H1 (cell line): ENCODE measurements around the gene PROCR. TPM values are rescaled to one million over a fixed set of nuclear protein-coding genes. Genes with fewer than 3 reads are reported as not detected.
"Not testable (repeated sequence)": the region's sequence is repeated elsewhere in the genome, so short reads cannot be mapped to it uniquely, and the experiment has no call there.

Experiments
- CTCF ChIA-PET: fragments of 300-600 bp; sonication (Branson Sonifier 250); formaldehyde crosslinking; loops from one replicate; lab custom pipeline; 2021; ENCODE audit not compliant: partially characterized antibody; lab: Charles Lee
- POLR2A ChIA-PET: fragments of 300-600 bp; sonication (Branson Sonifier 250); formaldehyde crosslinking; loops from one replicate; lab custom pipeline; 2021; ENCODE audit warnings: inconsistent platforms; ENCODE audit not compliant: partially characterized antibody; lab: Charles Lee
- DNase-seq, 2 experiments: peaks; one replicate each; pipeline versions ENCODE4 v3.0.0 to v3.0.0-alpha.2; 2010 to 2022; ENCODE audit warnings: low spot score in 2 of 2, low read depth in 1 of 2, mixed read lengths in 1 of 2
- FAIRE-seq: peaks from 2 replicates; lab custom pipeline; 2011; peaks lifted over from hg19 to GRCh38; lab: Jason Lieb, UNC
- H2AFZ ChIP-seq: 2 replicates; pipeline ENCODE4 v1.8.1; 2012; ENCODE audit warnings: low read length, inconsistent platforms
- H2AK5ac ChIP-seq: 2 replicates; pipeline ENCODE4 v1.6.1; 2013; ENCODE audit warnings: low read depth, low read length
- H2BK120ac ChIP-seq: replicated peaks from 2 replicates; pipeline ENCODE3; 2013; ENCODE audit warnings: low read depth, low read length, inconsistent platforms
- H2BK12ac ChIP-seq: 2 replicates; pipeline ENCODE4 v1.6.1; 2013; ENCODE audit warnings: low read depth, low read length
- H2BK15ac ChIP-seq: 2 replicates; pipeline ENCODE4 v1.6.1; 2013; ENCODE audit warnings: low read length
- H2BK20ac ChIP-seq: 2 replicates; pipeline ENCODE4 v1.6.1; 2013; ENCODE audit warnings: low read length
- H2BK5ac ChIP-seq: 2 replicates; pipeline ENCODE4 v1.6.1; 2013; ENCODE audit warnings: low read depth, low read length
- H3K14ac ChIP-seq: 2 replicates; pipeline ENCODE4 v1.6.1; 2013; ENCODE audit warnings: inconsistent platforms; ENCODE audit not compliant: insufficient read length
- H3K18ac ChIP-seq: 2 replicates; pipeline ENCODE4 v1.6.1; 2013; ENCODE audit warnings: low read length; ENCODE audit errors: extremely low read depth
- H3K23ac ChIP-seq: 2 replicates; pipeline ENCODE4 v1.6.1; 2013; ENCODE audit warnings: inconsistent platforms; ENCODE audit not compliant: insufficient read length
- H3K23me2 ChIP-seq: 2 replicates; pipeline ENCODE4 v1.6.1; 2013; ENCODE audit warnings: low read depth, low read length
- H3K27ac ChIP-seq: 2 replicates; pipeline ENCODE4 v1.6.1; 2011; ENCODE audit warnings: low read depth, low read length, inconsistent platforms
- H3K27me3 ChIP-seq, 4 experiments: replicated peaks in 1 of 4; 1 replicate in 1 of 4; 2 replicates in 3 of 4; pipeline versions ENCODE4 v1.6.1 to v1.8.1; 2011 to 2013; ENCODE audit warnings: low read length in 3 of 4, mild to moderate bottlenecking in 3 of 4, inconsistent platforms in 2 of 4, mixed read lengths in 2 of 4, moderate library complexity in 1 of 4; ENCODE audit not compliant: control insufficient read depth in 3 of 4, insufficient read depth in 3 of 4; ENCODE audit errors: extremely low read depth in 1 of 4
- H3K36me3 ChIP-seq, 4 experiments: 2 replicates each; pipeline versions ENCODE4 v1.6.1 to v1.8.1; 2011 to 2013; ENCODE audit warnings: mild to moderate bottlenecking in 4 of 4, low read length in 3 of 4, moderate library complexity in 2 of 4, control low read depth in 1 of 4, inconsistent platforms in 1 of 4; ENCODE audit not compliant: insufficient read depth in 4 of 4, control insufficient read depth in 2 of 4
- H3K4ac ChIP-seq: replicated peaks from 2 replicates; pipeline ENCODE3; 2013; ENCODE audit warnings: low read length, low read depth, mixed read lengths, inconsistent platforms; ENCODE audit not compliant: insufficient read length
- H3K4me1 ChIP-seq, 4 experiments: replicated peaks in 1 of 4; 1 replicate in 1 of 4; 2 replicates in 3 of 4; pipeline versions ENCODE4 v1.6.1 to v1.8.1; 2011 to 2013; ENCODE audit warnings: low read length in 3 of 4, inconsistent platforms in 2 of 4, mixed read lengths in 1 of 4; ENCODE audit not compliant: insufficient read depth in 4 of 4, control insufficient read depth in 3 of 4
- H3K4me2 ChIP-seq, 2 experiments: 2 replicates each; pipeline versions ENCODE4 v1.6.1 to v1.8.1; 2011 to 2013; ENCODE audit warnings: low read depth in 2 of 2, low read length in 2 of 2, control low read depth in 1 of 2, inconsistent platforms in 1 of 2, mild to moderate bottlenecking in 1 of 2; ENCODE audit not compliant: insufficient read depth in 1 of 2
- H3K4me3 ChIP-seq, 4 experiments: fragments of 200-600, 300-600 bp in 1 of 4; sonication (generic), shearing (Covaris generic), sonication (Bioruptor Twin) in 1 of 4; 2 replicates each; pipeline versions ENCODE4 v1.5.1 to v1.8.1; 2011 to 2016; ENCODE audit warnings: low read length in 4 of 4, low read depth in 3 of 4, control low read depth in 2 of 4, inconsistent platforms in 2 of 4, mild to moderate bottlenecking in 2 of 4, mixed read lengths in 1 of 4, moderate library complexity in 1 of 4; ENCODE audit not compliant: insufficient read depth in 2 of 4; ENCODE audit errors: extremely low read depth in 1 of 4
- H3K56ac ChIP-seq: replicated peaks from 2 replicates; pipeline ENCODE3; 2013; ENCODE audit warnings: low read depth, mild to moderate bottlenecking, mixed read lengths, low read length, inconsistent platforms; ENCODE audit not compliant: insufficient read length
- H3K79me1 ChIP-seq: 2 replicates; pipeline ENCODE4 v1.6.1; 2013; ENCODE audit warnings: low read depth, low read length, control low read depth
- H3K79me2 ChIP-seq, 2 experiments: 2 replicates each; pipeline versions ENCODE4 v1.6.1 to v1.8.1; 2012 to 2013; ENCODE audit warnings: low read length in 2 of 2, mild to moderate bottlenecking in 2 of 2, inconsistent platforms in 1 of 2; ENCODE audit not compliant: insufficient read depth in 2 of 2, control insufficient read depth in 1 of 2
- H3K9ac ChIP-seq, 4 experiments: replicated peaks in 1 of 4; 1 replicate in 1 of 4; 2 replicates in 3 of 4; pipeline versions ENCODE4 v1.6.1 to v1.8.1; 2011 to 2013; ENCODE audit warnings: low read depth in 3 of 4, low read length in 3 of 4, control low read depth in 2 of 4, mild to moderate bottlenecking in 2 of 4, moderate library complexity in 2 of 4, inconsistent platforms in 1 of 4; ENCODE audit errors: extremely low read depth in 1 of 4
- H3K9me3 ChIP-seq, 2 experiments: 2 replicates each; pipeline versions ENCODE4 v1.6.1 to v1.8.1; 2012 to 2013; ENCODE audit warnings: mild to moderate bottlenecking in 2 of 2, moderate library complexity in 2 of 2, control low read depth in 1 of 2, inconsistent platforms in 1 of 2, low read depth in 1 of 2, low read length in 1 of 2, mixed read lengths in 1 of 2; ENCODE audit not compliant: insufficient read depth in 2 of 2
- H4K20me1 ChIP-seq, 2 experiments: replicated peaks in 1 of 2; 2 replicates each; pipeline versions ENCODE3 to v1.8.1; 2011 to 2013; ENCODE audit warnings: inconsistent platforms in 2 of 2, low read length in 2 of 2, mild to moderate bottlenecking in 1 of 2; ENCODE audit not compliant: insufficient read depth in 2 of 2, control insufficient read depth in 1 of 2
- H4K5ac ChIP-seq: 2 replicates; pipeline ENCODE4 v1.6.1; 2013; ENCODE audit warnings: low read length, low read depth, mixed read lengths, inconsistent platforms; ENCODE audit not compliant: insufficient read length
- H4K8ac ChIP-seq: 2 replicates; pipeline ENCODE4 v1.8.0; 2013; ENCODE audit warnings: mild to moderate bottlenecking, moderate library complexity, low read length, inconsistent platforms; ENCODE audit not compliant: insufficient read depth; ENCODE audit errors: extremely low read depth
- H4K91ac ChIP-seq: replicated peaks from 2 replicates; pipeline ENCODE3; 2013; ENCODE audit warnings: low read length, mixed read lengths, inconsistent platforms; ENCODE audit not compliant: insufficient read length
- WGBS, 2 experiments: shearing (Covaris generic) in 1 of 2; methylation state at CpG; one replicate each; pipeline versions ENCODE4 v1.1.6 to v1.1.7; 2013 to 2015; ENCODE audit warnings: low lambda C conversion rate in 2 of 2, mixed read lengths in 2 of 2, inconsistent platforms in 1 of 2, low coverage in 1 of 2, missing lambda C conversion rate in 1 of 2; ENCODE audit not compliant: insufficient replicate concordance in 2 of 2, insufficient coverage in 1 of 2, insufficient read length in 1 of 2; ENCODE audit errors: extremely low coverage in 1 of 2, missing lambda C conversion rate in 1 of 2; 5-methylcytosine and 5-hydroxymethylcytosine counted together
- polyA plus RNA-seq, 7 experiments: library from polyadenylated mRNA; depleted of rRNA in 3 of 7; stranded (reverse) in 5 of 7; unstranded in 2 of 7; fragments of >200 nt in 5 of 7; fragments of 200-250 nt in 2 of 7; gene quantifications; 1 replicate in 5 of 7; 2 replicates in 1 of 7; 4 replicates in 1 of 7; pipeline versions ENCODE4 v1.2.1 to v1.2.3, GENCODE V29; 2011 to 2013; ENCODE audit warnings: missing spikeins in 2 of 7, mixed read lengths in 2 of 7
- total RNA-seq: library from RNA; stranded (reverse); fragmentation: NEBNext Ultra II Directional; extraction: Animal tissue kit (Norgen Biotek cat#: 25700); gene quantifications from 2 replicates; pipeline ENCODE4 v1.2.1, GENCODE V29; 2021

PROCR gene
- total and polyA plus RNA-seq, 2 of the 8 experiments (the other 6 are each of a cell fraction or from before 2014, with no cell fraction given), result 21.3 to 42.9 TPM

- H3K4me1 ChIP-seq, FAIRE-seq, H3K4ac ChIP-seq, DNase-seq, H3K4me2 ChIP-seq, H2BK120ac ChIP-seq, H3K9me3 ChIP-seq, H3K9ac ChIP-seq, H2AFZ ChIP-seq, H3K56ac ChIP-seq, H3K4me3 ChIP-seq, H4K5ac ChIP-seq, H3K23ac ChIP-seq, H4K91ac ChIP-seq, H2BK15ac ChIP-seq, H3K18ac ChIP-seq, H3K27ac ChIP-seq, H2BK20ac ChIP-seq, H3K36me3 ChIP-seq, H2BK5ac ChIP-seq, H3K27me3 ChIP-seq, H3K79me2 ChIP-seq, H3K14ac ChIP-seq, H4K20me1 ChIP-seq, H3K23me2 ChIP-seq, H2BK12ac ChIP-seq, H2AK5ac ChIP-seq, H4K8ac ChIP-seq, H3K79me1 ChIP-seq: not testable (repeated sequence)
- CTCF ChIA-PET, result interaction anchor here (1.0 to 1.3 kb wide), 2 partner anchors 10 to 49 kb away, joined by 3 to 4 read pairs; no protein-coding TSS in a partner anchor
- POLR2A ChIA-PET, result interaction anchor here (0.6 to 1.2 kb wide), 2 partner anchors 10 to 103 kb away, joined by 3 to 5 read pairs; no protein-coding TSS in a partner anchor
- 89% methylated on average over 4 of the region's 5 CpGs; no CpG with 5 or more reads in 1 of the 2 experiments for WGBS, 2 experiments
Measured at GRCh38 chr20:35160341-35160740, 11.5 kb upstream of the PROCR start.

- H3K9ac ChIP-seq, H3K27me3 ChIP-seq, H2AFZ ChIP-seq, H2BK15ac ChIP-seq, H3K56ac ChIP-seq, H2BK20ac ChIP-seq, CTCF ChIA-PET, DNase-seq, H3K4me2 ChIP-seq, H3K4me1 ChIP-seq, H2AK5ac ChIP-seq, H4K8ac ChIP-seq, H3K79me1 ChIP-seq, H3K14ac ChIP-seq, H4K91ac ChIP-seq, FAIRE-seq, H4K5ac ChIP-seq, H3K4me3 ChIP-seq, H3K23me2 ChIP-seq, H3K79me2 ChIP-seq, H3K4ac ChIP-seq, H4K20me1 ChIP-seq, H2BK12ac ChIP-seq, H3K9me3 ChIP-seq, H2BK5ac ChIP-seq, H3K23ac ChIP-seq, POLR2A ChIA-PET, H2BK120ac ChIP-seq, H3K18ac ChIP-seq, H3K36me3 ChIP-seq, H3K27ac ChIP-seq: not testable (repeated sequence)
Measured at GRCh38 chr20:35164531-35164930, 7.3 kb upstream of the PROCR start.
